ENCODE measurements around the gene RAB3D.

DNA sequence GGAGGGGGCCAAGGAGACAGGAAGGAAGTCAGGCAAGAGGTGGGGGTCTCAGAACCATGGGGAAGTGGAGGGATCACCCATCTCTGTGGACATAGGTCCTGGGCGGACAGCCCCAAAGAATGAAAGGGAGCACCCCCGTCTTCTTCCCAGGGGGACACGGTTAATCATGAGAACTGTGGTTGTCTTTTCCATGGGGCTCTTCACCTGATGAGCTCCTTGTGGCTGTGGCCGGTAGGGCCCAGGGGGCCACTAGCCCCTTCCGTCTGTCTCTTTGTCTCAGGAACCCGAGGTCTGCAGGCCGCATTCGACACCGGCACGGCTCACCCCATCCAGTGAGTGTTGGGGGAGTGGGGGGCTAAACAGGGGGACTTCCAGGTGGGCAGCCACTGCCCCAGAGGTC, 24.4 kb upstream of the RAB3D start:
- TF ChIP-seq ESRRG (CRISPR knock-in tag; IDR thresholded peaks at IDR 0.05) (no peak), RARB (CRISPR knock-in tag; IDR thresholded peaks at IDR 0.05) (no peak), ZFP3 (CRISPR knock-in tag; IDR thresholded peaks at IDR 0.05) (no peak), ZFP30 (CRISPR knock-in tag; IDR thresholded peaks at IDR 0.05) (no peak), BACH2 (CRISPR knock-in tag; IDR thresholded peaks at IDR 0.05; ENCODE audit: borderline replicate concordance) (no peak), ARNTL (CRISPR knock-in tag; IDR thresholded peaks at IDR 0.05; ENCODE audit: borderline replicate concordance, low read depth) (no peak), ZNF70 (CRISPR knock-in tag; IDR thresholded peaks at IDR 0.05) (no peak), ISL1 (CRISPR knock-in tag; IDR thresholded peaks at IDR 0.05) (no peak)
- TF ChIP-seq, protein P1, sequence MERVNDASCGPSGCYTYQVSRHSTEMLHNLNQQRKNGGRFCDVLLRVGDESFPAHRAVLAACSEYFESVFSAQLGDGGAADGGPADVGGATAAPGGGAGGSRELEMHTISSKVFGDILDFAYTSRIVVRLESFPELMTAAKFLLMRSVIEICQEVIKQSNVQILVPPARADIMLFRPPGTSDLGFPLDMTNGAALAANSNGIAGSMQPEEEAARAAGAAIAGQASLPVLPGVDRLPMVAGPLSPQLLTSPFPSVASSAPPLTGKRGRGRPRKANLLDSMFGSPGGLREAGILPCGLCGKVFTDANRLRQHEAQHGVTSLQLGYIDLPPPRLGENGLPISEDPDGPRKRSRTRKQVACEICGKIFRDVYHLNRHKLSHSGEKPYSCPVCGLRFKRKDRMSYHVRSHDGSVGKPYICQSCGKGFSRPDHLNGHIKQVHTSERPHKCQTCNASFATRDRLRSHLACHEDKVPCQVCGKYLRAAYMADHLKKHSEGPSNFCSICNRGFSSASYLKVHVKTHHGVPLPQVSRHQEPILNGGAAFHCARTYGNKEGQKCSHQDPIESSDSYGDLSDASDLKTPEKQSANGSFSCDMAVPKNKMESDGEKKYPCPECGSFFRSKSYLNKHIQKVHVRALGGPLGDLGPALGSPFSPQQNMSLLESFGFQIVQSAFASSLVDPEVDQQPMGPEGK (CRISPR knock-in tag; IDR thresholded peaks at IDR 0.05; ENCODE audit: borderline replicate concordance): no peak
- TF ChIP-seq, protein P2, sequence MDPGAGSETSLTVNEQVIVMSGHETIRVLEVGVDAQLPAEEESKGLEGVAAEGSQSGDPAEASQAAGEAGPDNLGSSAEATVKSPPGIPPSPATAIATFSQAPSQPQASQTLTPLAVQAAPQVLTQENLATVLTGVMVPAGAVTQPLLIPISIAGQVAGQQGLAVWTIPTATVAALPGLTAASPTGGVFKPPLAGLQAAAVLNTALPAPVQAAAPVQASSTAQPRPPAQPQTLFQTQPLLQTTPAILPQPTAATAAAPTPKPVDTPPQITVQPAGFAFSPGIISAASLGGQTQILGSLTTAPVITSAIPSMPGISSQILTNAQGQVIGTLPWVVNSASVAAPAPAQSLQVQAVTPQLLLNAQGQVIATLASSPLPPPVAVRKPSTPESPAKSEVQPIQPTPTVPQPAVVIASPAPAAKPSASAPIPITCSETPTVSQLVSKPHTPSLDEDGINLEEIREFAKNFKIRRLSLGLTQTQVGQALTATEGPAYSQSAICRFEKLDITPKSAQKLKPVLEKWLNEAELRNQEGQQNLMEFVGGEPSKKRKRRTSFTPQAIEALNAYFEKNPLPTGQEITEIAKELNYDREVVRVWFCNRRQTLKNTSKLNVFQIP (CRISPR knock-in tag; IDR thresholded peaks at IDR 0.05; ENCODE audit: borderline replicate concordance, low read depth): no peak
- TF ChIP-seq, protein P3, sequence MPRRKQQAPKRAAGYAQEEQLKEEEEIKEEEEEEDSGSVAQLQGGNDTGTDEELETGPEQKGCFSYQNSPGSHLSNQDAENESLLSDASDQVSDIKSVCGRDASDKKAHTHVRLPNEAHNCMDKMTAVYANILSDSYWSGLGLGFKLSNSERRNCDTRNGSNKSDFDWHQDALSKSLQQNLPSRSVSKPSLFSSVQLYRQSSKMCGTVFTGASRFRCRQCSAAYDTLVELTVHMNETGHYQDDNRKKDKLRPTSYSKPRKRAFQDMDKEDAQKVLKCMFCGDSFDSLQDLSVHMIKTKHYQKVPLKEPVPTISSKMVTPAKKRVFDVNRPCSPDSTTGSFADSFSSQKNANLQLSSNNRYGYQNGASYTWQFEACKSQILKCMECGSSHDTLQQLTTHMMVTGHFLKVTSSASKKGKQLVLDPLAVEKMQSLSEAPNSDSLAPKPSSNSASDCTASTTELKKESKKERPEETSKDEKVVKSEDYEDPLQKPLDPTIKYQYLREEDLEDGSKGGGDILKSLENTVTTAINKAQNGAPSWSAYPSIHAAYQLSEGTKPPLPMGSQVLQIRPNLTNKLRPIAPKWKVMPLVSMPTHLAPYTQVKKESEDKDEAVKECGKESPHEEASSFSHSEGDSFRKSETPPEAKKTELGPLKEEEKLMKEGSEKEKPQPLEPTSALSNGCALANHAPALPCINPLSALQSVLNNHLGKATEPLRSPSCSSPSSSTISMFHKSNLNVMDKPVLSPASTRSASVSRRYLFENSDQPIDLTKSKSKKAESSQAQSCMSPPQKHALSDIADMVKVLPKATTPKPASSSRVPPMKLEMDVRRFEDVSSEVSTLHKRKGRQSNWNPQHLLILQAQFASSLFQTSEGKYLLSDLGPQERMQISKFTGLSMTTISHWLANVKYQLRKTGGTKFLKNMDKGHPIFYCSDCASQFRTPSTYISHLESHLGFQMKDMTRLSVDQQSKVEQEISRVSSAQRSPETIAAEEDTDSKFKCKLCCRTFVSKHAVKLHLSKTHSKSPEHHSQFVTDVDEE (CRISPR knock-in tag; IDR thresholded peaks at IDR 0.05): no peak
